ENCODE results near the gene ARID2. TPM values are rescaled to one million over a fixed set of nuclear protein-coding genes. Genes with fewer than 3 reads are reported as not detected.

ARID2 gene
- total and polyA plus RNA-seq, 2 experiments from 2014 or later, result 11.7 to 12.1 TPM

DNA sequence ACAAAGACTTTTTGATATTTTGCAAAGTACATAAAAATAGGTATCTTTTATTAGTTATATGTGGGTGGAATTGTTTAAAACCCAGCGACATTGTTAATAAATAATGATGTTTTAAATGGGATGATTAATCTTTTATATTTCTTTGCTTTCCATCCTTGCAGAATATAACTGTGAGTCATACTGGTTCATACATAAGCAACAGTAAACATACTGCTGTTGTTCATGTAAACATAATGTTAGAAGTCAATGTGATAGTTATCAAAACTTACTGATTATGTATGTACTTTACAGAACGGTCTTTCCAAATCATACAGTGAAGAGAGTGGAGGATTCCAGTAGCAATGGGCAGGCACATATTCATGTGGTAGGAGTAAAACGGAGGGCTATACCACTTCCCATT, 119.8 kb downstream of the ARID2 start:
- no peak overlapping the region for H3K4me2 ChIP-seq (ENCODE audit: unreplicated experiment)
- no peaks in the 10 kb centered on the region for H3K4me1 ChIP-seq (ENCODE audit: insufficient read depth)
- H3K9ac ChIP-seq, result no peak overlapping the region
- TF ChIP-seq EZH2 (IDR thresholded peaks at IDR 0.05; ENCODE audit: insufficient read depth, poor library complexity, severe bottlenecking), result no peak
- TF ChIP-seq EZH2phosphoT487 (IDR thresholded peaks at IDR 0.05; ENCODE audit: insufficient read depth, low read depth), result no peak
- H3K36me3 ChIP-seq (ENCODE audit: low read depth), result peaks cover 27% of the 10 kb centered on the region
- H3K4me3 ChIP-seq, result no peak overlapping the region
- no peaks in the 10 kb centered on the region for H3K27me3 ChIP-seq (replicated peaks; ENCODE audit: insufficient read depth)
- H3K79me2 ChIP-seq (ENCODE audit: insufficient read depth), result no peaks in the 10 kb centered on the region
- H3F3A ChIP-seq (ENCODE audit: insufficient read depth), result no peaks in the 10 kb centered on the region; the same call in 1 of the 2 replicates
- 97% methylated on average over 3 of the region's 3 CpGs for WGBS, 2 experiments (ENCODE audit: low coverage in 1 of 2, low lambda C conversion rate in 2 of 2, missing lambda C conversion rate in 2 of 2)
- in situ Hi-C loops (cut with MboI), result no loop called here
- H3K9me3 ChIP-seq (ENCODE audit: low read depth), result no peaks in the 10 kb centered on the region
- H4K20me1 ChIP-seq (ENCODE audit: insufficient read depth), result no peaks in the 10 kb centered on the region
- no peak overlapping the region for H2AFZ ChIP-seq
- no peak overlapping the region for H3K27ac ChIP-seq
- DNase-seq, result no peak
- H3K9me2 ChIP-seq (ENCODE audit: insufficient read depth), result no peaks in the 10 kb centered on the region

- Histone ChIP-seq H3K9ac (no peak overlapping the region), H3K9me2 (ENCODE audit: insufficient read depth) (no peaks in the 10 kb centered on the region), H3K9me3 (ENCODE audit: low read depth) (no peaks in the 10 kb centered on the region), H3K27ac (no peak overlapping the region), H3K4me3 (no peak overlapping the region), H3K4me2 (ENCODE audit: unreplicated experiment) (no peak overlapping the region), H3K27me3 (replicated peaks; ENCODE audit: insufficient read depth) (no peaks in the 10 kb centered on the region), H2AFZ (no peak overlapping the region), H4K20me1 (ENCODE audit: insufficient read depth) (no peaks in the 10 kb centered on the region), H3K4me1 (ENCODE audit: insufficient read depth) (no peaks in the 10 kb centered on the region), H3K79me2 (ENCODE audit: insufficient read depth) (no peaks in the 10 kb centered on the region), H3F3A (ENCODE audit: insufficient read depth) (no peaks in the 10 kb centered on the region; the same call in 1 of the 2 replicates), H3K36me3 (ENCODE audit: low read depth) (peaks cover 24% of the 10 kb centered on the region)
- in situ Hi-C loops (cut with MboI), result no loop called here
- DNase-seq, result no peak
- no peak for TF ChIP-seq EZH2phosphoT487 (IDR thresholded peaks at IDR 0.05; ENCODE audit: insufficient read depth, low read depth)
- no peak for TF ChIP-seq EZH2 (IDR thresholded peaks at IDR 0.05; ENCODE audit: insufficient read depth, poor library complexity, severe bottlenecking)
Observed at GRCh38 chr12:45850302-45850701, 120.8 kb downstream of the ARID2 start.

DNA sequence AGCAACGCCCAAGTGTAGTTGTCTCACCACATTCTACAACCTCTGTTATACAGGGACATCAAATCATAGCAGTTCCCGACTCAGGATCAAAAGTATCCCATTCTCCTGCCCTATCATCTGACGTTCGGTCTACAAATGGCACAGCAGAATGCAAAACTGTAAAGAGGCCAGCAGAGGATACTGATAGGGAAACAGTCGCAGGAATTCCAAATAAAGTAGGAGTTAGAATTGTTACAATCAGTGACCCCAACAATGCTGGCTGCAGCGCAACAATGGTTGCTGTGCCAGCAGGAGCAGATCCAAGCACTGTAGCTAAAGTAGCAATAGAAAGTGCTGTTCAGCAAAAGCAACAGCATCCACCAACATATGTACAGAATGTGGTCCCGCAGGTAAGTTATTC, 123.0 kb downstream of the ARID2 start:
- Histone ChIP-seq H3K36me3 (ENCODE audit: low read depth) (peaks cover 18% of the 10 kb centered on the region), H3K4me3 (no peak overlapping the region), H3K9me2 (ENCODE audit: insufficient read depth) (no peaks in the 10 kb centered on the region), H3K9ac (no peak overlapping the region), H4K20me1 (ENCODE audit: insufficient read depth) (no peaks in the 10 kb centered on the region), H3K4me1 (ENCODE audit: insufficient read depth) (no peaks in the 10 kb centered on the region), H3F3A (ENCODE audit: insufficient read depth) (no peaks in the 10 kb centered on the region), H3K27me3 (replicated peaks; ENCODE audit: insufficient read depth) (no peaks in the 10 kb centered on the region), H3K79me2 (ENCODE audit: insufficient read depth) (no peaks in the 10 kb centered on the region), H3K27ac (no peak overlapping the region), H3K4me2 (ENCODE audit: unreplicated experiment) (no peak overlapping the region), H3K9me3 (ENCODE audit: low read depth) (no peaks in the 10 kb centered on the region), H2AFZ (no peak overlapping the region)
- WGBS, 2 experiments (ENCODE audit: low coverage in 1 of 2, low lambda C conversion rate in 2 of 2, missing lambda C conversion rate in 2 of 2), result 94 to 97% methylated on average over 7 of the region's 7 CpGs
- in situ Hi-C loops (cut with MboI), result no loop called here
- DNase-seq, result no peak
- TF ChIP-seq EZH2 (IDR thresholded peaks at IDR 0.05; ENCODE audit: insufficient read depth, poor library complexity, severe bottlenecking) (no peak), EZH2phosphoT487 (IDR thresholded peaks at IDR 0.05; ENCODE audit: insufficient read depth, low read depth) (no peak)

DNA sequence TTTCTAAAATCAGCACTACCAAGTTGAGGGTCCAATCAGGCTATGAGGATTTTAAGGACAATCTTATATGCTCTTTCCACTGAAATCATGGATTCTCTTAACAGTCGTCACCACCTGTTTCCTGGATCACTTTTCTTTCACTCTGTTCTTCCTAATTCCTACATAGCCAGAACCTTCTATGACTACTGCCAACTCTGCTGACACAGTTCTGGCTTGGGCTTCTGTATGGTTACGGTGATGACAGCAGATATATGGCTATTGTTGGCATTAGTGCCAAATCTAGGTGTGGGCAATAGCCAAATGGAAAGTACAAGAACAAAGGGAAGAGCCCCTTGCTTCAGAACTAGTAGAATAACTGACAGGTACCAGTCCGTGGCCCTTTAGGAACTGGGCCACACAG, 124.0 kb downstream of the ARID2 start:
- no peak for TF ChIP-seq EZH2phosphoT487 (IDR thresholded peaks at IDR 0.05; ENCODE audit: insufficient read depth, low read depth)
- TF ChIP-seq EZH2 (IDR thresholded peaks at IDR 0.05; ENCODE audit: insufficient read depth, poor library complexity, severe bottlenecking), result no peak
- no peak for DNase-seq
- no peaks in the 10 kb centered on the region for H3K9me2 ChIP-seq (ENCODE audit: insufficient read depth)
- no peaks in the 10 kb centered on the region for H3K27me3 ChIP-seq (replicated peaks; ENCODE audit: insufficient read depth)
- no peaks in the 10 kb centered on the region for H3K4me1 ChIP-seq (ENCODE audit: insufficient read depth)
- H2AFZ ChIP-seq, result no peak overlapping the region
- peaks cover 18% of the 10 kb centered on the region for H3K36me3 ChIP-seq (ENCODE audit: low read depth)
- H3K27ac ChIP-seq, result no peak overlapping the region
- H3K79me2 ChIP-seq (ENCODE audit: insufficient read depth), result no peaks in the 10 kb centered on the region
- no peak overlapping the region for H3K9ac ChIP-seq
- no peaks in the 10 kb centered on the region for H4K20me1 ChIP-seq (ENCODE audit: insufficient read depth)
- in situ Hi-C loops (cut with MboI), result no loop called here
- H3K4me3 ChIP-seq, result no peak overlapping the region
- no peaks in the 10 kb centered on the region for H3F3A ChIP-seq (ENCODE audit: insufficient read depth)
- no peak overlapping the region for H3K4me2 ChIP-seq (ENCODE audit: unreplicated experiment)
- 99 to 100% methylated on average over 3 of the region's 3 CpGs for WGBS, 2 experiments (ENCODE audit: low coverage in 1 of 2, low lambda C conversion rate in 2 of 2, missing lambda C conversion rate in 2 of 2)
- no peaks in the 10 kb centered on the region for H3K9me3 ChIP-seq (ENCODE audit: low read depth)

DNA sequence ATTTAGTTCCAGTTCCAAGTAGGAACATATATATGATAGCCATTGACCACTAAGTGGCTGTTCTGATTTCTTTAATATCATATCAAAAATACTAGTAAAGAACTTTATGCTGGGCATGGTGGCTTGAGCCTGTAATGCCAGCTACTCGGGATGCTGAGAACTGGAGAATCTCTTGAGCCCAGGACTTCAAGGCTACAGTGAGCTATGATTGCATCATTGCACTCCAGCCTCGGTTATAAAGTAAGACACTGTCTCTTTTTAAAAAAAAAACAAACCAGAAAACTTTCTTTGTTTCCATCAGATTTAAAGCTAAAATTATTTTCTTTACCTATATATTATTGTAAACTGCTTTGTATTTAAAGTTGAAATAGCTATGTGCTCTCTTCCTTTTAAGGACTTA, 133.8 kb downstream of the ARID2 start:
- no peak overlapping the region for H2AFZ ChIP-seq
- H3K4me3 ChIP-seq, result no peak overlapping the region
- no peaks in the 10 kb centered on the region for H4K20me1 ChIP-seq (ENCODE audit: insufficient read depth)
- H3K79me2 ChIP-seq (ENCODE audit: insufficient read depth), result no peaks in the 10 kb centered on the region
- no peak for DNase-seq
- no peaks in the 10 kb centered on the region for H3K9me3 ChIP-seq (ENCODE audit: low read depth)
- H3K9ac ChIP-seq, result no peak overlapping the region
- H3K27ac ChIP-seq, result no peak overlapping the region
- H3K4me1 ChIP-seq (ENCODE audit: insufficient read depth), result no peaks in the 10 kb centered on the region
- WGBS, 2 experiments (ENCODE audit: low coverage in 1 of 2, low lambda C conversion rate in 2 of 2, missing lambda C conversion rate in 2 of 2), result 78 to 84% methylated on average over 2 of the region's 2 CpGs
- no peaks in the 10 kb centered on the region for H3F3A ChIP-seq (ENCODE audit: insufficient read depth)
- no peaks in the 10 kb centered on the region for H3K27me3 ChIP-seq (replicated peaks; ENCODE audit: insufficient read depth)
- TF ChIP-seq EZH2 (IDR thresholded peaks at IDR 0.05; ENCODE audit: insufficient read depth, poor library complexity, severe bottlenecking) (no peak), EZH2phosphoT487 (IDR thresholded peaks at IDR 0.05; ENCODE audit: insufficient read depth, low read depth) (no peak)
- no peaks in the 10 kb centered on the region for H3K9me2 ChIP-seq (ENCODE audit: insufficient read depth)
- peaks cover 14% of the 10 kb centered on the region; the same call in 1 of the 2 replicates for H3K36me3 ChIP-seq (ENCODE audit: low read depth)
- in situ Hi-C loops (cut with MboI), result no loop called here
- H3K4me2 ChIP-seq (ENCODE audit: unreplicated experiment), result no peak overlapping the region

Data from GM23248 (cell line).